GM19025 (cell line): Measurements from ENCODE around the gene ZNF407.

Experiments used
- ATAC-seq: cut with Tn5 transposase; IDR thresholded peaks from one replicate; pipeline ENCODE4 v1.9.1; 2021; ENCODE audit warnings: mild to moderate bottlenecking, low read depth, moderate library complexity; ENCODE audit not compliant: unreplicated experiment

The ZNF407 gene

DNA sequence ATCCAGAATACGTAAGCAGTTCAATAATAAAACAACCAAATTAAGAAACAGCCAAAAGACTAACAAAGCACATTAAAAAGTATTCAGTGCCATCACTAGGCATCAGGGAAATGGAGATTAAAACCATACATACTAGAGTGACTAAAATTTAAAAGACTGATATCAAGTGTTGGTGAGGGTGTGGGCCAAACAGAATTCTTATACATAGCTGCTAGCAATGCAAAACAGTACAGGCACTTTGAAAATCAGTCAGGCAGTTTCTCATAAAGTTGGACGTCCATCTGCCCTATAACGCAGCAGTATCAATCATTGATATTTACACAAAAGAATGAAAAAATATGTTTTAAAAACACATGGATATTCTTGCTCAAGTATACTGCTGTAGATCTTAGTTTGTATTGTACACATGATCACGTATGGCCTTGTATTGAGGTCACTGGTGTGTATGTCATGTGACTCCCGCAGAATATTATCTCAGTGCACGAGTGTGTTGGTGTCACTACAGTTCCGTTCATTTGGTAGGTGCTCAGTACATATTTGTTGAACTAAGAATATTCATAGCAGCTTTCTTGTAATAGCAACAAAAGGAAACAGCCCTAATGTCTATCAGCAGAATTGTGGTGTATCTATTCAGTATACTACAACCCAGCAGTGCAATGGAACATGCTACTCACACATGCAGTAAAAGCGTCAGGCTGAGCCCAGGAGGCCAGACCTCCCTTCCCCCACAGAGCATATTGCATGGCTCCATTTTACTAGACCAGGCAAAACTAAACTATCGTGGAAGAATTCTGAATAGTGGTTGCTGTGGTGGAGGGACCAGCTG, 28.6 kb downstream of the ZNF407 start:
- ATAC-seq, result no peak

- ATAC-seq, result no peak
These were observed 33.1 kb downstream of the ZNF407 start for GRCh38 chr18:74630804-74631203.

GRCh38 chr18:74631212-74631611, 33.5 kb downstream of the ZNF407 start:
- ATAC-seq, result no peak

DNA sequence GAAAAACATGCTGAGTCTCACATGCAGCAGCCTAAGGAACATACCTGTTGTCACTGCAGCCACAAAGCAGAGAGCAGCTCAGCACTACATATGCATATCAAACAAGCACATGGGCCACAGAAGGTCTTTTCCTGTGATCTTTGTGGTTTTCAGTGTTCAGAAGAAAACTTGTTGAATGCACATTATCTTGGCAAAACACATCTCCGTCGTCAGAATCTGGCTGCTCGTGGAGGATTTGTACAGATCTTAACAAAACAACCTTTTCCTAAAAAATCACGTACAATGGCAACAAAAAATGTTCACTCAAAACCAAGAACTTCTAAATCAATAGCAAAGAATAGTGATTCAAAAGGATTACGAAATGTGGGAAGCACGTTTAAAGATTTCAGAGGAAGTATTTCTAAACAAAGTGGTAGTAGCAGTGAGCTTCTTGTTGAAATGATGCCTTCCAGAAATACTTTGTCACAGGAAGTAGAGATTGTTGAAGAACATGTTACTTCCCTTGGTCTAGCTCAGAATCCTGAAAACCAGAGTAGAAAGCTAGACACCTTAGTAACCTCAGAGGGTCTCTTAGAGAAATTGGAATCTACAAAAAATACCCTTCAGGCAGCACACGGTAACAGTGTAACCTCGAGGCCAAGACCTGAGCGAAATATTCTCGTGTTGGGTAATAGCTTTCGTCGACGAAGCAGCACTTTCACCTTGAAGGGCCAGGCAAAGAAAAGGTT, 34.1 kb downstream of the ZNF407 start:
- ATAC-seq, result no peak

DNA sequence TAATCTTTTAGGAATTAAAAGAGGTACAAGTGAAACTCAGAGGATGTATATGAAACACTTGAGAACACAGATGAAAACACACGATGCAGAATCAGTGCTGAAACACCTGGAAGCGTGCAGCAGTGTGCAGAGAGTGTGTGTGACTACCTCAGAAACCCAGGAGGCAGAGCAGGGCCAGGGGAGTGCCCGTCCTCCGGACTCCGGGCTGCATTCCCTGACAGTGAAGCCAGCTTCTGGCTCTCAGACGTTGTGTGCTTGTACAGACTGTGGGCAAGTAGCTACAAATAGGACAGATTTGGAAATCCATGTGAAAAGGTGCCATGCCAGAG, 34.6 kb downstream of the ZNF407 start:
- ATAC-seq, result no peak

- no peak for ATAC-seq
These were observed 35.2 kb downstream of the ZNF407 start for GRCh38 chr18:74632856-74633255.

DNA sequence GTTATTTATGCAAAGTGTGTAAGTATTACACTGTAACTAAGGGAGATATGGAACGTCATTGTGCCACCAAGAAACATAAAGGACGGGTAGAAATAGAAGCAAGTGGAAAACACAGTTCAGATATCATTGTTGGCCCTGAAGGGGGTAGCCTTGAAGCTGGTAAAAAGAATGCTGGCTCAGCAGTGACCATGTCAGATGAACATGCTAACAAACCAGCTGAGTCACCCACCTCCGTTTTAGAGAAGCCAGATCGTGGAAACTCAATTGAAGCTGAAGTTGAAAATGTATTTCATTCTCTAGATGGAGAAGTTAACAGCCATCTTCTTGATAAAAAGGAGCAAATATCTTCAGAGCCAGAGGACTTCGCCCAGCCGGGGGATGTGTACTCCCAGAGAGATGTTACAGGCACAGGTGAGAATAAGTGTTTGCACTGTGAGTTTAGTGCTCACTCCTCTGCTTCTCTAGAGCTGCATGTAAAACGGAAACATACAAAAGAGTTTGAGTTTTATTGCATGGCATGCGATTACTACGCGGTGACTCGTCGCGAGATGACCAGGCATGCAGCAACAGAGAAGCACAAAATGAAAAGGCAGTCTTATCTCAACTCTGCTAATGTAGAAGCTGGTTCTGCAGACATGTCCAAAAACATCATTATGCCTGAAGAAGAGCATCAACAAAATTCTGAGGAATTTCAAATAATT, 36.1 kb downstream of the ZNF407 start:
- ATAC-seq, result no peak

- no peak for ATAC-seq
These were observed 37.7 kb downstream of the ZNF407 start for GRCh38 chr18:74635224-74635975.

- ATAC-seq, result no peak
These were observed 39.4 kb downstream of the ZNF407 start for GRCh38 chr18:74637070-74637469.

DNA sequence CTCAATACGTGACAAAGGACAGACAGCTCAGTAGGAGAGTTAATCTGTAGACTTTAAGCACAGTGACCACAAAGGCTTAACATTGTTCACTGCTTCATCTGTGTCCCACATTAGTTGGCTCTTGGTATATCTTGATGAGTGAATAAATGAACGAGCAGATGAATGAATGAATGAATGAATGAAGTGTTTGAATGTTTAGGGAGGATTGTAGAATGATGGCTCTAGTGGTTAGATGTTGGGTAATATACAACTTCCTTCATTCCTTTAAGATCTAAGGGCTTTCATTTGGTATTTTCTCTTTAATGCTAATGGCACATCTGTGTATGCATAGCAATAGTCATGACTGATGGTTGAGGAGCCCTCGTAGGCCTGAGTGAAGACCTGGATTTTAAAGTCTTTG, 40.5 kb downstream of the ZNF407 start:
- no peak for ATAC-seq

- ATAC-seq, result no peak
These were observed 47.0 kb downstream of the ZNF407 start for GRCh38 chr18:74644713-74645112.

- ATAC-seq, result no peak
These were observed 48.0 kb downstream of the ZNF407 start for GRCh38 chr18:74645679-74646078.

GRCh38 chr18:74651327-74652128, 53.9 kb downstream of the ZNF407 start:
- no peak for ATAC-seq

GRCh38 chr18:74652392-74652988, 54.8 kb downstream of the ZNF407 start:
- no peak for ATAC-seq

DNA sequence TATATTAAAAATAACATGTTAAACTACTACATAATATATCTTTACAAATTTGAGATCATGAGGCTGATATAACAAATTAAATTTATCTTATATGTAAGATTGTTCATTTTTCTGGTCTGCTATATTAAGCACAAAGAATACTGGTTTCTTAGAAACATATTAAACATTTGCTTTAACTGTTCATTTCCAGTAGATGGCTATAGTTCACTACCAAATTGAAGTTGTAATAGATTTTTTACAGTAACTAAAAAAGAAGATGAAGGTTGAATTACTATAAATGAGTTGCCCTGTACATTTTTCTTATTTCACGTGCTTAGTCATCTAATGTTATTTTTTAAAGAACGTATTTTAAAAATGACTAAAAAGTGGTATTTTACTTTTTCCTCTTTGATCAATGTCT, 57.0 kb downstream of the ZNF407 start:
- ATAC-seq, result no peak

DNA sequence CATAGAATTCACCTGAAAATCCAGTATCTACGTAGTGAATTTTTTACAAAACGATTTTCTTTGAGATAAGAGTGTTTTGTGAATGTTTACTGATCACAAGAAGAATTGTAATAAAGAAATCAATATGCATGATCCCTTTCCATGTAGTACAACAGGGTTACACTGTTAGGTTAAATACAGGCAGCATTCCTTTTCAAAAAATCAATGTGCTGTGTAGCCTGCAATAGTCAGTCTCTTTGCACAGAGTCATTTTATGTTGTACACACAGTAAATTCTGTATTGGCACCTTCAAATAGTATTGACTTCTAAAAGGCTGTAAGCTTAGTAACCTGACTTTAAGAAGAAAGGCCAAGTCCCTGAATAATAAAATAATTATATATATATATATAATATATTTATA, 63.3 kb downstream of the ZNF407 start:
- no peak for ATAC-seq

GRCh38 chr18:74661691-74662090, 64.0 kb downstream of the ZNF407 start:
- no peak for ATAC-seq

DNA sequence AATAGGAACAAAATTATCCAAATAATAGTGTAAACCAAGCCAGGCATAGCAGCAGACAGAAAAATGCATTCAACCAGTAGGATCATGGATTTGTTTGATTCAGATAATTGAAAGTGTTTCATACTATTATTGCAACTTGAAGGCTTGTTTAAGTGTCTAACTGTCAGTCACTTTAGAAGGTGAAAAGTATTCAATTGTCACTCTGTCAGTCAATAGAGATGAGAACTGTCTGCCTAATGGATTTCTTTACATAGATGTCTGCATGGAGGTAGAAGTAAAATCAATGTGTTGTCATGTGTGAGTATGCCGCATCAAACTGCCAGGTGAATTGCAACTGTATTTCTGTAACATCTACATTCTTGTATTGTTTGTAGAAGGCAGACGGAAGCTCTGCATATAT, 65.0 kb downstream of the ZNF407 start:
- ATAC-seq, result no peak

- ATAC-seq, result no peak
These were observed 67.7 kb downstream of the ZNF407 start for GRCh38 chr18:74665346-74665745.

DNA sequence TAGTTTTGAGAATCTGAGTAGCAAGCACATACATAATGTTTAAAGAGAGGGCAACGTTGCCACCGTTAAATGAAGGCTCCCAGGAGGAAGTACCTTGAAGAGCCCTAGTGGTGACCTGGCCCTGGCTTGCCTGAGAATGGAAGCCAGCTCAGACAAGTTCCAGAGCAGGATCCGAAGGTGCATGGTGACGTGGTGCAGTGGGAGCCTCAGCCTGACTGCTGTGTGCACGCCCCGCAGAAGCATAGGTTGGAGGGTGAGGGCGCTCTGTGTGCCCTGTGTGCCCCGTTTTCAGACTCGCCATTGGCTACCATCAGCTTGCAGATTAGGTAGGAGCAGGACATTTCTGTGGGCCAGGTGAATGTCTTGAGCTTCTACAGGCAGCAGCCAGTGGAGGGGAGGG, 68.2 kb downstream of the ZNF407 start:
- no peak for ATAC-seq
